GM18499 (cell line): ENCODE results near the gene LRRC56.

Experiments
- ATAC-seq: cut with Tn5 transposase; IDR thresholded peaks from one replicate; pipeline ENCODE4 v1.9.1; 2021; ENCODE audit warnings: moderate number of reproducible peaks; ENCODE audit not compliant: insufficient read depth, unreplicated experiment

Gene LRRC56, protein sequence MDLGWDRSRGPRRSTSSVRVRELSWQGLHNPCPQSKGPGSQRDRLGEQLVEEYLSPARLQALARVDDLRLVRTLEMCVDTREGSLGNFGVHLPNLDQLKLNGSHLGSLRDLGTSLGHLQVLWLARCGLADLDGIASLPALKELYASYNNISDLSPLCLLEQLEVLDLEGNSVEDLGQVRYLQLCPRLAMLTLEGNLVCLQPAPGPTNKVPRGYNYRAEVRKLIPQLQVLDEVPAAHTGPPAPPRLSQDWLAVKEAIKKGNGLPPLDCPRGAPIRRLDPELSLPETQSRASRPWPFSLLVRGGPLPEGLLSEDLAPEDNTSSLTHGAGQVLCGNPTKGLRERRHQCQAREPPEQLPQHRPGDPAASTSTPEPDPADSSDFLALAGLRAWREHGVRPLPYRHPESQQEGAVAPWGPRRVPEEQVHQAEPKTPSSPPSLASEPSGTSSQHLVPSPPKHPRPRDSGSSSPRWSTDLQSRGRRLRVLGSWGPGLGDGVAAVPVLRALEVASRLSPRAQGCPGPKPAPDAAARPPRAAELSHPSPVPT

DNA sequence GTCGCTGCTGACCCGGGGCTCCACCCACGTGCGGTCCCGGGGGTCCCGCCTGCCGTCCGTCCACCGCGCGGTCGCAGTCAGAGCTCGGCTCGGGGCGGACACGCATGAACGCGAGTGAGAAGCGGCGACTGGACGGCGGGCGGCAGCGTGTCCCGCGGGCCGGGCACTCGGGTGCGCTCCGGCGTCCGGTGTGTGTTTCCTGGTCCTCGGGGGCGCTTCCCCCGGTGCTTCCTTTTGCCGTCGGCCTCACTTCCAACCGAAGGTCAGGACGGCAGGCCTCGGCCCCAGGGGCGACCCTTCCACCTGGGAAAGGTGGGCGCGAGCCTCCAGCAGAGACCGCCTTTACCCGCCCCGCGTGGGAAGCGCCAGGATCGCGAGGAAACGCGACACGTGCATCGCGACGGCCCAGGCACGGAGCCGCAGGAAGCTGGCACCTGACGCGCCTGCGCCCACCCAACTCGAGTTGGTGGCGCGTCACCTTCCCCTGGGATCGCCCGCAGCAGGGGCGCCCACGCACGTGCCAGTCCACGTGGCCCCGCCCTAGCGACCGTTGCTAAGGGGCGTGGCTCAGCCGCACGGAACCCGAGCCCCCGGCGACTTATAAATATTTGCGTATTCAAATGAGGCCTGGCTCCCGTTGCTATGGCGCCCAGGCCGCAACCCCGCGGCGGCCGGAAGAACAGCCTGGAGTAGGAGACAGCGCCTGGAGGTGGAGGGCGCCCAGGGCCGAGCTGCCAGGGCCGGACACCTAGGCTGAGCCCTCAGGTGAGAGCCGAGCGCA is at the start of gene LRRC56:
Gene LRRC56 (plus strand): TSS at position 687 of the 781 bp plus-strand sequence. CDS start 3,158 bp downstream, outside the sequence.
- no peak for ATAC-seq

DNA sequence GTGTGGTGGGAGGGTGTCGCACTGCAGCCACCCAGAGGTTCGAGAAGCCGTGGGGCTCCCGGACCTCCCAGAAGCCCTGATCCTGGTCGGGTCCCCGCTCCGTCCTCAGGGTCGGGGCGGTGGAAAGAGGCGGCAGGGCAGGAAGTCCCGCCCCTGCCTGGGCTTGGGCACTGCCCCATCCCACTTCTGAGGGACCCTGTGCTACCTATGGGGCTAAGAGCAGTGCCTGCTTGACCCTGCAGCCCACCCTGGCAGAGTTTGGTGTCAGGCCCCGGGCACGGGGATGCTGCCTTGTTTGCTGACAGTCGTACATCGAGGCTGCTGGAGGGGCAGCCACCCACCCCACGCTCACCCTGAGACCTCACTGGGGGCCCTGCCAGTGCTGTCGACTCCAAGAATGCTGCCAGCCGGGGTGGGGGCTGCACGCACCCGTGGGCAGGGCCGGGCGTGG is 49.7 kb upstream of the LRRC56 start:
- no peak for ATAC-seq

DNA sequence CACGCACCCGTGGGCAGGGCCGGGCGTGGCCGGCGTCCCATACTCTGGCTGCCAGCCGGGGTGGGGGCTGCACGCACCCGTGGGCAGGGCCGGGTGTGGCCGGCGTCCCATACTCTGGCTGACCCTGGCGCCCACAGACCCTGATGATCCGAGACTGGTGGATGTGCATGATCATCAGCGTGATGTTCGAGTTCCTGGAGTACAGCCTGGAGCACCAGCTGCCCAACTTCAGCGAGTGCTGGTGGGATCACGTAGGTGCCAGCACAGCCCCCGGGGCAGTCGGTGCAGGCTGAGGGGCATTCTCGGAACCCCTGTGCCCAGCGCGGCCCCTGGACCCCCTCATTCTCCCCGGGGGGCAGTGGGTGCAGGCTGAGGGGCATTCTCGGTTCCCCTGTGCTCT is 49.3 kb upstream of the LRRC56 start:
- no peak for ATAC-seq

DNA sequence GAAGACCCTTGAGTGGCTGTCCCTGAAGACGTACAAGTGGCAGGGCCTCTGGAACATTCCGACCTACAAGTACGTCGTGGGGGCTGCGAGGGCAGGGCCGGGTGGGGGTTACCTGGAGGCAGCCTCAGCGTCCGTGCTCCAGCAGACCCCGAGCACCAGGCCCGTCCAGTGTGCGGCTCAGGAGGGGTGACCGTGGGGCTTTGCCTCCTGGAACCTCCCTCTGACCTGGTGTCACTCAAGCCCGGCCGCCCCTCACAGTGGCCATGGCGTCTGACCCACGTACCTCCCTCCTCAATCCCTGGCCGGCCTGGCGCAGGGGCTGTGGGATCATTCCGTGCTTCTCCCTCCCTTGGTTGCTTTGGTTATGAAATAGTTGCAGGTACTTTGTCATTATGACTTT is 48.7 kb upstream of the LRRC56 start:
- no peak for ATAC-seq

DNA sequence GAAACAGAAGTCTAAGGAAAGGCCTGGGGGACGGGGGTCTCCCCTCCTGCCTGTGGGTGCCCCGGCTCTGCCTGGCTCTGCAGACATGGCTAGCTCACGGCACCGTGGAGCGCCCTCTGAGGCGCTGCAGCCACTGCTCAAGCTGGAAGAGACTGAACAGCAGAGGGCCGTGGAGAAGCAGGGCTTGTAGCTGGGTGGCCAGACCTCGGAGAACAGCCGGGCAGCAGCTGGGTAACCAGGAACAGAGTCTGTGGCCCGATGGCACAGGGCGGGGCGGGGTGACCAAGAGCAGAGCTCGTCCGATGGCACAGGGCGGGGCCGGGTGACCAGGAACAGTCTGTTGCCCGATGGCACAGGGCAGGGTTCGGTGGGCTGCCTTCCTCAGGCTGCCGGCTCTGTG is 48.3 kb upstream of the LRRC56 start:
- ATAC-seq: no peak

DNA sequence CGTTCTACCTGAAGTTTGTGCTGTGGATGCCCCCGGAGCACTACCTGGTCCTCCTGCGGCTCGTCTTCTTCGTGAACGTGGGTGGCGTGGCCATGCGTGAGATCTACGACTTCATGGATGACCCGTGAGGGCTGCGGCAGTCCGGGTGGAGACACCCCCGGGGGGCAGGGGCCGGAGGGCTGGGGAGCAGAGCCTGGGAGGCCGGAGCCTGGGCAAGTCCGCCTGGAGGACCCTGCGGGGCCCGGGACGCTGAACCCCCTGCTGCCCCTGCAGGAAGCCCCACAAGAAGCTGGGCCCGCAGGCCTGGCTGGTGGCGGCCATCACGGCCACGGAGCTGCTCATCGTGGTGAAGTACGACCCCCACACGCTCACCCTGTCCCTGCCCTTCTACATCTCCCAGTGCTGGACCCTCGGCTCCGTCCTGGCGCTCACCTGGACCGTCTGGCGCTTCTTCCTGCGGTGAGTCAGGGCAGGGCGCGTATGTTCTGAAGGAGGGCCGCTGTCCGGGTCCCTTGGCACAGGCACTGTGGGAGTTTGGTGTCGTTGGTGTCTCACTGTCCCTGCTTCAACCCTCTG is 47.6 kb upstream of the LRRC56 start:
- no peak for ATAC-seq

DNA sequence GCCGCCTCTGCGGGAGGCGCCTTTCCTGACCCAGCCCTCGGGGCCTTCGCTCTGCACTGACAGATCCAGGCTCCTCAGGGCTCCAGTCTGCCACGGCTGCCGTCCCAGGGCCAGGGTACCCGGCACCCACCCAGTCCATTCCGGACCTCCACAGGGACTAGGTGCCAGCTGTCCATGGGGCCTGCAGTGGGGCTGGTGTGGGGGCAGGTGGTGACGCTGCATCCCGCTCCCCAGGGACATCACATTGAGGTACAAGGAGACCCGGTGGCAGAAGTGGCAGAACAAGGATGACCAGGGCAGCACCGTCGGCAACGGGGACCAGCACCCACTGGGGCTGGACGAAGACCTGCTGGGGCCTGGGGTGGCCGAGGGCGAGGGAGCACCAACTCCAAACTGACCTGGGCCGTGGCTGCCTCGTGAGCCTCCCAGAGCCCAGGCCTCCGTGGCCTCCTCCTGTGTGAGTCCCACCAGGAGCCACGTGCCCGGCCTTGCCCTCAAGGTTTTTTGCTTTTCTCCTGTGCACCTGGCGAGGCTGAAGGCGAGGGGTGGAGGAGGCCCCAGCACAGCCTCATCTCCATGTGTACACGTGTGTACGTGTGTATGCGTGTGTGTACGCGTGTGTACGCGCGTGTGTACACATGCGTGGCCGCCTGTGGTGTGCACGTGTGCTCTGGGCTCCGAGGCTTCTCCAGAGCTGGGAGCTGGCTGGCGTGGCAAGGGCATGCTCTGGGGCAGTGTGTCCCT is 47.0 kb upstream of the LRRC56 start:
- ATAC-seq: no peak

DNA sequence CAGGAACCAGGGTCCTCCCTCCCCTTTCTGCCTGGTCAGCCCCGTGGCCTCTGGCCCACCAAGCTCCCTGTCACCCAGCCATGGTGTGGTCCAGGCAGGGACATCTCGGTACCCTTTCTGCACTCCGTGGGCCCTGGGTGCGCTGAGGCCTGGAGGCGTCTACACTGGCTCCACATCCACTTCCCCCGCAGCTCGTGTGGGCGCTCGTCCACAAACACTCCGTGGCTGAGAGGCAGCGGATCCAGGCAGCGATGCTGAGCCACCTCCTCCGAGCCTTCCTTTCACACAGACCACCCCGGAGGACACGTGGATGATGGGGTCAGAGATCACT is 46.4 kb upstream of the LRRC56 start:
- ATAC-seq: no peak

DNA sequence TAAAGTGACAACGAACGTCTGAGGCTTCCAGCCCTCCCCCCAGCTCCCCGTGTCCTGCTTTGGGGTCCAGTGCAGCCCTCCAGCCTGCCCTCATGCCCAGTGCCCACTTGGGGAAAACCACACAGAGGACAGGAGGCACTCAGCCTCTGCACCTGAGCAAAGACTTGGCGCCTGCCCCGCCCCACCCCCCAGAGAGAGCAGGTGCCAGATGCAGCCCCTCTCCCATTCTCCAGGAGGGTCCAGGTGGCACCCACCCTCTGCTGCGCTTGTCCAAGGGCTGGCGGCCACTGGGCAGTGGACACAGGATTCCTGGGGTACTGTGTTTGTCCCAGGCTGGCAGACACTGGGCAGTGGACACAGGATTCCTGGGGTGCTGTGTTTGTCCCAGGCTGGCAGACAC is 46.0 kb upstream of the LRRC56 start:
- ATAC-seq: no peak

DNA sequence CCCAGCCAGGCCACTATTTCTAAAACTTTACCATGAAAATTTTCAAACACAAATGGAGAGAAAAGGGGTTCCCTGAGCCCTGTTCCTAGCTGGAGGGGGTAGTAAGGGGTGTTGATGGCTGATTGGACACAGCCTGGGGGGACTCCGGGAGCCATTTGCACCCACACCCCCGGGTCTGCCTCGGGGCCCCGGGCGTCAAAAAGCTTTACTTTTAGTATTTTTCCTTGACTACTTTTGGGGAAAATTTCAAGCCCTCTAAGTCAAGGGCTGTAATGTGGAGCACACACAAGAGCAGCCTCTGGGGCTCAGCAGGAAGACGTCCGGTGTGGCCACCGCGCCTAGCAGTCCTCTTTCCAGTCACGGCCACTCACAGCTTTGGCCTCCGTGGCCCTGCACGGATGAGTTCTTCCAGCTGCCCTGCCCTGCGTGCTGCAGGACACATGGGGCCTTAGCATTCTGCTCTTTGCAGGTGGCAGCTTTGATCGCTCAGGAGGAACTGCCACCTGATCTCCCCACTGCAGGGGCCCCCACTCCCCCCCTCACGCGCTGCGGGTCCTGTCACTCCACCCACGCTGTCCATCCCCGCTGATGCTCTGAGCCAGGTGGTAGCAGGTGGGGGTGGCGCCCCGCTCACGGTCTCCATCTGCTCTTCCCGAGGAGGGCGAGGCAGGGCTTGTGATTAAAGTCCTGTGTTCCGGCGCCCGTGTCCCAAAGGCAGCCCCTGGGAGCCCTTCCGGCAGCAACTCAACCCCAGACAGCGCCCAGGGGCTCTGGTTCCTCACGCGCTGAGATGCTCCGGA is 44.7 kb upstream of the LRRC56 start:
- ATAC-seq: no peak

DNA sequence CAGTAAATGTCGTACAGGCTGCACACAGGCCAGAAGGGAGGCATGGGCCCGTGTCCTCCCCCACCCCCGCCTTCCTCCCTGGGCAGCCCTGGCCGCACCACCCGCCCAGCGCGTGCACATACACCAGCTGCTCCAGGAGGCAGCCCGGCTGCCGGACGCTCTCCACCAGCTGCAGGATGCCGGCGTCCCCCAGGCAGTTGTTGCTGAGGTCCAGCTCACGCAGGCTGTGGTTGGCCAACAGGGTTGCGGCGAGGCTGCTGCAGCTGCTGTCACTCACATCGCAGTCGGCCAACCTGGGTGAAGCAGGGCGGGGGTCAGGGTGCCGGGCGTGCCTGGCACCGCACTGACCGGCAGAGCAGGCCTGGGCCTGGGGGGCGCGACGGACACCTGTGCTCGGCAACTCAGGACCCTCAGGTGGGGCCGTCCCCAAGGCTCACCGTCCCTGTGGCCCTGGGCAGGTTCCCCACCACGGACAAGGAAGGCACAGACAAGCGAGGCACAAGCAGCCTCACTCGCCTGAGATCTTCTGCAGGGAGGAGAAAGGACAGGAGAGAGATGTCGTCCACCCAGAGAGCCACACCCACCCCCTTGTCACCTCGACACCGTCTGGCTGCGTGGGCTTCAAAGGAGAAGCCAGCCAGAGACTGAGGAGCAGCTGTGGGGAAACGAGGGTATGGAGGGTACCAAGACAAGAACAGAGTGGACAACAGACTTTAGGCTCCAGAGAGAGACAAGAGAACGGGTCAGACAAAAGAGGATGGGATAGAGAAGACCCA is 42.4 kb upstream of the LRRC56 start:
- ATAC-seq: no peak

DNA sequence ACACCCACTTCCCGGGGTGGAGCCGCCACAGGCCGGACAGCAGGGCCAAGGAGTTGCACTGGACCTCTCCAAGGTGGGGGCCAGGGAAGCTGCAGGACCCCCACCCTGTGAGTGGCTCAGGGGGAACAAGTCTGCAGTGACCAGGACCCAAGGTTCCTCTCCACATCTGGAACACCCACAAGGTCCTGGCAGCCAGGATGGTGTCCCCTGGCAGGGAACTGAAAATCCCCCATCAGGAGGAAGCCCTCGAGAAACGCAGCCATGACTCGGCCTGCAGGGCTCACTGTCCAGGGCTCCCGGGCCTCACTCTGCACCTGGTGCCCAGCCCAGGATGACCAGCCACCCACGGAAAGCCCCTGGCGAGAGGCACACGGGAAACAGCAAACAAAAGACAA is 41.8 kb upstream of the LRRC56 start:
- no peak for ATAC-seq

DNA sequence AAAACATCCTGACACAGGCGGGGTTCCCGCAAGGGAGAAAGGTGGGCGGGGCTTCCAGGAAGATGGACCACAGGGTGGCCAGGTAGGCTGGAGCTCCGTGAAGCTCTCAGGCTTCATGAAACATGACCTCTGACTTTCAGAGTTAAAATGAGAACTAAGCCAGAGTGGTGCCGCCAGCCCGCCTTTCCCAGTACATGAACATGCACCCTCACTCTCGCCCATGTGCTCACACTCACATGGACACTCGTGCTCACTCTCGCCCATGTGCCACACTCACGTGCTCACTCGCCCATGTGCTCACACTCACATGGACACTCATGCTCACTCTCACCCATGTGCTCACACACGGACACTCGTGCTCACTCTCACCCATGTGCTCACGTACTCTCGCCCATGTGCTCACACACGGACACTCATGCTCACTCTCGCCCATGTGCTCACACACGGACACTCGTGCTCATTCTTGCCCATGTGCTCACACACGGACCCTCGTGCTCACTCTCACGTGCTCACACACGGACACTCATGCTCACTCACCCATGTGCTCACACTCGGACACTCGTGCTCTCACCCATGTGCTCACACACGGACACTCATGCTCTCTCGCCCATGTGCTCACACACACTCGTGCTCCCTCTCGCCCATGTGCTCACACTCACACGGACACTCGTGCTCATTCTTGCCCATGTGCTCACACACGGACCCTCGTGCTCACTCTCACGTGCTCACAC is 40.3 kb upstream of the LRRC56 start:
- no peak for ATAC-seq

DNA sequence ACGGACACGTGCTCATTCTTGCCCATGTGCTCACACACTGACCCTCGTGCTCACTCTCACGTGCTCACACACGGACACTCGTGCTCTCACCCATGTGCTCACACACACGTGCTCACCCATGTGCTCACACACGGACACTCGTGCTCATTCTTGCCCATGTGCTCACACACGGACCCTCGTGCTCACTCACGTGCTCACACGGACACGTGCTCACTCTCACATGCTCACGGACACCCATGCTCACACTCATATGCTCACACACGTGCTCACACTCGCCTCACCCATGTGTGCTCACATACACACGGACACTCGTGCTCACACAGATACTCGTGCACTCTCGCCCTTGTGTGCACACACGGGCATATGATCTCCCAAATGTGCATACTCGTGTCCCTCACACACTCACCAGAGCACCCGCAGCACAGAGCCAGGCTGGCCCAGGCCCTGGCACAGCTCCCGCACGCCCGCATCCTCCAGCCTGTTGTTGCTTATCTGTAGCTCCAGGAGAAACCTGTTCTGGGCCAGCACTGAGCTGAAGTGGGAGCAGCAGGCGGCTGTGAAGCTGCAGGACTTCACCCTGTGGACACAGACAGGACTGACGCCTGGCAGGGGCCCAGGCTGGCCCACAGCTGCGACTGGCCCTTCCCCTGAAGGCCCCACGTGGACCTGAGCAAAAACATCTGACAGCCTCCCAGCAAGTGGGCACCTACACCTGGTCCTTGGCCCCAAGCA is 39.6 kb upstream of the LRRC56 start:
- ATAC-seq: no peak

DNA sequence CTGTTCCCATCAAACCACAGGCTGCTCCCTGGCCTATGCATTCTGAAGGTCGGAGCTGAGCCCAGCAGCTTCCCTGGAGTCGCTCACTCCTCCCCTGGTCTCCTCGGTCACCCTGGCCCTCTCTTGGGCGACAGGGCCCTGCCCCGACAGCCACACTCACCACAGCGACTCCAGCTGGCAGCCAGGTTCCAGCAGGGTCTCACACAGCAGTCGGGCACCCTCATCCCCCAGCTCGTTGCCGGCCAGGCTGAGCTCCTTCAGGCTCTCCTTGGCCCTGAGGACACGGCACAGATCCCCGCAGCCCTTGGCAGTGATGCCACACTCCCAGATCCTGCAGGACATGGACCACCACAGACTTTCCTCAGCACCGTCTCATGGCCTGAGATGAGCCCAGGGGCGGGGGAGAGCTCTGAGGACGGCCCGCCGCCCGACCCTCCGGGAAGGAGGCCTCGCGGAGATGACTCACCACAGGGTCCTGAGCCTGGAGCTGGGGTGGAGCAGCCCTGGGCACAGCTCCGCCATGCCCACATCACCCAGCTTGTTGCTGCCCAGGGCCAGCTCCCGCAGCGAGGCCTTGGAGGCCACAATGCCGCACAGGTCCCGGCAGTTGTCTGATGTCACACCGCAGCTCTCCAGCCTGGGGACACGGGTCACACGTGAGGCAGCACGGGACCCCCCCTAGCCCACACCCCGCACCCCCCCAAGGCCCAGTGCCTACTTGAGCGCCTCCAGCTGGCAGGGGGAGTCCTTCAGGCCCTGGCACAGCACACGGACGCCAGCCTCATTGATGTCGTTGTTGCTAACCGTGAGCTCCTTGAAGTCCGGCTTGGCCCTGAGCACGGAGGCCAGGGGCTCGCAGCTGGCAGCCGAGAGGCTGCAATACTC is 38.8 kb upstream of the LRRC56 start:
- ATAC-seq: no peak

DNA sequence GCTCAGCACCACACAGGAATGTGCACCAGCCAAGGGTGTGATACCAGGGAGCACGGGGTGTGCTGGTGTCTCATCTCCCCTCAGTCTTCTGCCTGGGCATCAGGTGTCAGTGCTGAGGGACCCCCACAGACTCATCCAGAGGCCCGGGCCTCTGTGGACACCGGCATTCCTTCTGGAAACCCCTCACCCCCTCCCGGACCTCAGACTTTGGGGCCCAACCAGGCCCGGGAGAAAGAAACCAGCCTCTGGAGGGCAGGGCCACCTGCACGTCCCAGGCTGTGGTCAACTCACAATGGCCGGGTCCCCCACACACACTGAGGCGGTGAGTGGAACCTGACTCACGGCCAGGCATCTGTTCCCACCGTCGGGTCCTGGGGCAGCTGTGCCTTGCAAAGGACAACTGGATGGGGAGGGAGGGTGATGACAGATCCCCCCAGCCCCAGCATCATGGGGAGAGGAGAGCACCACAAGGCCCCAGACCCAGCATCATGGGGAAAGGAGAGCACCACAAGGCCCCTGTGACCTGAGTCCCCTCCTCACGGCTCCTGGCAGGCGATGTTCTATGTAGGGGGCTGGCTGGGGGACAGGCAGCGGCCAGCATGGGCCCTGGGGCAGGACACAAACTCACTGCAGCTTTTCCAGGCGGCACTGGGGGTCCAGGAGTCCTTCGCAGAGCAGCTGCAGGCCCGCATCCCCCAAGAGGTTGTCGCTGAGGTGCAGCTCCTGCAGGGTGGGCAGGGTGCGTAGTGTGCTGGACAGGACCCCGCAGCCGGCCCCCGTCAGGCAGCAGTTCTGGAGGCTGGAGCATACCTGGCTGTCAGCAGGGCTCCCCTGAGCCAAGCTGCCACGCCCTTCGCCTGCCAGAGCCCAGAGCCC is 37.9 kb upstream of the LRRC56 start:
- ATAC-seq: no peak
